Astrocyte (in vitro differentiated cells and primary cell): ENCODE data around the gene SYNDIG1L.

Experiments used
- EZH2 ChIP-seq: IDR thresholded peaks from 2 replicates; pipeline ENCODE4 v1.6.1; 2012; ENCODE audit warnings: mild to moderate bottlenecking, low read length, inconsistent platforms; ENCODE audit not compliant: insufficient read depth
- TF ChIP-seq, protein P1 (sequence below): IDR thresholded peaks from 2 replicates; pipeline ENCODE4 v1.5.1; 2011; ENCODE audit warnings: low read depth, mild to moderate bottlenecking, inconsistent platforms, low read length, moderate library complexity; ENCODE audit not compliant: insufficient read depth

DNA sequence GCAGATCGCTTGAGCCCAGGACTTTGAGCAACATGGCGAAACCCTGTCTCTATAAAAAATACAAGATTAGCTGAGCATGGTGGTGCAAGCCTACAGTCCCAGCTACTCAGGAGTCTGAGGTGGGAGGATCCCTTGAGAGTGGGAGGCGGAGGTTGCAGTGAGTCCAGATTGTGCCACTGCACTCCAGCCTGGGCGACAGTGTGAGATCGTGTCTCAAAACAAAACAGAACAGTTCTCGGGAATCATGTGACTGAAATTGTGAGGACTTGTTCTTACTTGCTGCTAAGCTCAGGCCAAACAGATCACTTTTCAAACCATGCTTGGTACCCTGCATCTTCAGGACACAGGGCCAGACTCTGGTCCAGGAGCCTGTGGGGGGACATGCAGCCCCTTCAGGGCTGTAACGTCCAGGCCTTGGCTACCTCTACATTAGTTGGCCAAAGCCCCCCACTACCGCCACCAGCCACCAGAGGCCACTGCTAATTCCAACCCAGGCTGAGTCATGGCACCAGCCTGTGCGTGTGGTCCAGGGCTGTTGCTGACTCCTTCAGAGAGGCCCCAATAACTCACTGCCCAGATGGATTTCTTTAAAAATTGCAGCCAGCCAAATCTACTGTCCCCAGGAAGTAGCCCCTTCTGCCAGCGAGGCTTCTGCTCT, 33.4 kb upstream of the SYNDIG1L start:
- TF ChIP-seq, protein P1, sequence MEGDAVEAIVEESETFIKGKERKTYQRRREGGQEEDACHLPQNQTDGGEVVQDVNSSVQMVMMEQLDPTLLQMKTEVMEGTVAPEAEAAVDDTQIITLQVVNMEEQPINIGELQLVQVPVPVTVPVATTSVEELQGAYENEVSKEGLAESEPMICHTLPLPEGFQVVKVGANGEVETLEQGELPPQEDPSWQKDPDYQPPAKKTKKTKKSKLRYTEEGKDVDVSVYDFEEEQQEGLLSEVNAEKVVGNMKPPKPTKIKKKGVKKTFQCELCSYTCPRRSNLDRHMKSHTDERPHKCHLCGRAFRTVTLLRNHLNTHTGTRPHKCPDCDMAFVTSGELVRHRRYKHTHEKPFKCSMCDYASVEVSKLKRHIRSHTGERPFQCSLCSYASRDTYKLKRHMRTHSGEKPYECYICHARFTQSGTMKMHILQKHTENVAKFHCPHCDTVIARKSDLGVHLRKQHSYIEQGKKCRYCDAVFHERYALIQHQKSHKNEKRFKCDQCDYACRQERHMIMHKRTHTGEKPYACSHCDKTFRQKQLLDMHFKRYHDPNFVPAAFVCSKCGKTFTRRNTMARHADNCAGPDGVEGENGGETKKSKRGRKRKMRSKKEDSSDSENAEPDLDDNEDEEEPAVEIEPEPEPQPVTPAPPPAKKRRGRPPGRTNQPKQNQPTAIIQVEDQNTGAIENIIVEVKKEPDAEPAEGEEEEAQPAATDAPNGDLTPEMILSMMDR, result peak; percentile 70
- TF ChIP-seq EZH2, result no peak
